ENCODE data around the gene FBXL13.

Gene FBXL13

DNA sequence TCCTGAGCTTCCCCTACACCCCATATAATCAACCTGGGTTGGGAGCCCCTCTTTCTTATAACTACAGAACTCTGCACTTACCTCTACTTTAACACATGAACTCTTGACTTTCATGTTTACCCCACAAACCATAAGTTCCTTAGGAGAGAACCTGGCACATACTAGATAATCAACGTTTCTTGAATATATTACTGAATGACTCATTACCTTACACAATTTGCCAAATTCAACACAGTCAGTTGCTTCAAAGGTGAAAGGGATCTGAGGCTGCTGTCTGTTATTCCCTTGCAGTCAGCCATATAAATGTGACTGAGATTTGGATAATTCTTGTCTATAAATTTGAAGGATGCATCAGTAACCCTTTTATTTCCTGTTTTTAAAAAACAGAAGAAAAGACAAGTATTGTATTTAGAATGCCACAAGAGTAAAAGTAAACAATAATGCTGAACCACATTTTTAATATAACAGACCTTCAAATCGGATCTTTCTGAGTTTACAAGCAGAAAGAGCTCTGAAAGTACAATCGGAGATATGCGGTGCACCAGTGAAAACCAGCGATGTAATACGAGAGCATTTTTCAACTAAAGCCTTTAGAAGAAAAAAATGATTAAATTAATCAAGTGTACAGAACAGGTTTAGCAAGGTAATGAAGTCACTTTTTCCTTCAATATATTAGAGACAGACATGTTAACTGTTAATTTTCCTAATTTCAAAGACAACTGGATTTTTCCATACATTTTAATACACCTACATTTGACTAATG, 191.3 kb downstream of the FBXL13 start:
- Histone ChIP-seq H3K27me3 (ENCODE audit: insufficient read depth, poor library complexity, severe bottlenecking) (no peaks in the 10 kb centered on the region), H3K4me3 (replicated peaks; ENCODE audit: insufficient read depth, low read length) (no peak overlapping the region), H3K27ac (replicated peaks) (no peak overlapping the region)
- TF ChIP-seq POLR2AphosphoS5 (IDR thresholded peaks at IDR 0.05; ENCODE audit: low read depth) (no peak), SPI1 (IDR thresholded peaks at IDR 0.05; ENCODE audit: borderline replicate concordance, low read depth) (no peak), GABPA (IDR thresholded peaks at IDR 0.05; ENCODE audit: low read depth) (no peak)
- TF ChIP-seq, protein P1, sequence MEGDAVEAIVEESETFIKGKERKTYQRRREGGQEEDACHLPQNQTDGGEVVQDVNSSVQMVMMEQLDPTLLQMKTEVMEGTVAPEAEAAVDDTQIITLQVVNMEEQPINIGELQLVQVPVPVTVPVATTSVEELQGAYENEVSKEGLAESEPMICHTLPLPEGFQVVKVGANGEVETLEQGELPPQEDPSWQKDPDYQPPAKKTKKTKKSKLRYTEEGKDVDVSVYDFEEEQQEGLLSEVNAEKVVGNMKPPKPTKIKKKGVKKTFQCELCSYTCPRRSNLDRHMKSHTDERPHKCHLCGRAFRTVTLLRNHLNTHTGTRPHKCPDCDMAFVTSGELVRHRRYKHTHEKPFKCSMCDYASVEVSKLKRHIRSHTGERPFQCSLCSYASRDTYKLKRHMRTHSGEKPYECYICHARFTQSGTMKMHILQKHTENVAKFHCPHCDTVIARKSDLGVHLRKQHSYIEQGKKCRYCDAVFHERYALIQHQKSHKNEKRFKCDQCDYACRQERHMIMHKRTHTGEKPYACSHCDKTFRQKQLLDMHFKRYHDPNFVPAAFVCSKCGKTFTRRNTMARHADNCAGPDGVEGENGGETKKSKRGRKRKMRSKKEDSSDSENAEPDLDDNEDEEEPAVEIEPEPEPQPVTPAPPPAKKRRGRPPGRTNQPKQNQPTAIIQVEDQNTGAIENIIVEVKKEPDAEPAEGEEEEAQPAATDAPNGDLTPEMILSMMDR (IDR thresholded peaks at IDR 0.05; ENCODE audit: insufficient read depth, low read length): no peak
- TF ChIP-seq, protein P2, sequence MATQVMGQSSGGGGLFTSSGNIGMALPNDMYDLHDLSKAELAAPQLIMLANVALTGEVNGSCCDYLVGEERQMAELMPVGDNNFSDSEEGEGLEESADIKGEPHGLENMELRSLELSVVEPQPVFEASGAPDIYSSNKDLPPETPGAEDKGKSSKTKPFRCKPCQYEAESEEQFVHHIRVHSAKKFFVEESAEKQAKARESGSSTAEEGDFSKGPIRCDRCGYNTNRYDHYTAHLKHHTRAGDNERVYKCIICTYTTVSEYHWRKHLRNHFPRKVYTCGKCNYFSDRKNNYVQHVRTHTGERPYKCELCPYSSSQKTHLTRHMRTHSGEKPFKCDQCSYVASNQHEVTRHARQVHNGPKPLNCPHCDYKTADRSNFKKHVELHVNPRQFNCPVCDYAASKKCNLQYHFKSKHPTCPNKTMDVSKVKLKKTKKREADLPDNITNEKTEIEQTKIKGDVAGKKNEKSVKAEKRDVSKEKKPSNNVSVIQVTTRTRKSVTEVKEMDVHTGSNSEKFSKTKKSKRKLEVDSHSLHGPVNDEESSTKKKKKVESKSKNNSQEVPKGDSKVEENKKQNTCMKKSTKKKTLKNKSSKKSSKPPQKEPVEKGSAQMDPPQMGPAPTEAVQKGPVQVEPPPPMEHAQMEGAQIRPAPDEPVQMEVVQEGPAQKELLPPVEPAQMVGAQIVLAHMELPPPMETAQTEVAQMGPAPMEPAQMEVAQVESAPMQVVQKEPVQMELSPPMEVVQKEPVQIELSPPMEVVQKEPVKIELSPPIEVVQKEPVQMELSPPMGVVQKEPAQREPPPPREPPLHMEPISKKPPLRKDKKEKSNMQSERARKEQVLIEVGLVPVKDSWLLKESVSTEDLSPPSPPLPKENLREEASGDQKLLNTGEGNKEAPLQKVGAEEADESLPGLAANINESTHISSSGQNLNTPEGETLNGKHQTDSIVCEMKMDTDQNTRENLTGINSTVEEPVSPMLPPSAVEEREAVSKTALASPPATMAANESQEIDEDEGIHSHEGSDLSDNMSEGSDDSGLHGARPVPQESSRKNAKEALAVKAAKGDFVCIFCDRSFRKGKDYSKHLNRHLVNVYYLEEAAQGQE (IDR thresholded peaks at IDR 0.05; ENCODE audit: insufficient replicate concordance, low read depth): no peak
- peak in 1 of 2 experiments; percentile 67 for DNase-seq (ENCODE audit: low read depth in 1 of 2, low spot score in 1 of 2)

DNA sequence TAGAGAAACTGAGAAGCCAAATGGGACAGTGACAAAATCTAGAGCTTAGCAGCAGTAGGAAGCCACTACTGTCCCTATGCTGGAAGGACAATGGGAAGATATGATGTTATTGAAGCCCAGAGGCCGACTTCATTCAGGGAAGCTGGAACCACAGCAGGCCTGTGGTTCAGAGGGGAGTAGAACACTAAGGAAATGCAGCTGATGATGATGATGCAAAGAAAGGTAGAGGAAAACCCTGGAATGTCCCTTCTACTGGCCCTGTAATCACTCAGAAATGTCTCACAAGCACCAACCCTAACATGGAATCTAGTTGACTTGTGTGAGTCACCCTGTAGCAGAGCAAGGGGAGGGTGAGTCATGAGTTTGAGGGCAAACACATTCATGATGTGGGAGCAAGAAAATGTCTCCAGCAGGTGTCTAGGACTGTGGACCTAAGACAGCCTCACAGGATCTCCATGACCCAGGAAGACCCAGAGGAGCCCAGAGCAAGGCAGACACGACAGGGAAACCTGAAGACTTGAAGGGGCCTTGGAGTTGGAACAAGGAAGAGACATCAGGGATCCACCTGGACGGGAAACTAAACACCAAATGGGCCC, 198.8 kb downstream of the FBXL13 start:
- no peak for TF ChIP-seq POLR2AphosphoS5 (IDR thresholded peaks at IDR 0.05; ENCODE audit: low read depth)
- TF ChIP-seq, protein P1 (IDR thresholded peaks at IDR 0.05; ENCODE audit: insufficient read depth, low read length): no peak
- TF ChIP-seq, protein P2 (IDR thresholded peaks at IDR 0.05; ENCODE audit: insufficient replicate concordance, low read depth): no peak
- no peak for TF ChIP-seq GABPA (IDR thresholded peaks at IDR 0.05; ENCODE audit: low read depth)
- no peak for TF ChIP-seq SPI1 (IDR thresholded peaks at IDR 0.05; ENCODE audit: borderline replicate concordance, low read depth)
- DNase-seq (ENCODE audit: low read depth in 1 of 2, low spot score in 1 of 2): no peak
- Histone ChIP-seq H3K4me3 (replicated peaks; ENCODE audit: insufficient read depth, low read length) (no peak overlapping the region), H3K27me3 (ENCODE audit: insufficient read depth, poor library complexity, severe bottlenecking) (no peaks in the 10 kb centered on the region), H3K27ac (replicated peaks) (no peak overlapping the region)

DNA sequence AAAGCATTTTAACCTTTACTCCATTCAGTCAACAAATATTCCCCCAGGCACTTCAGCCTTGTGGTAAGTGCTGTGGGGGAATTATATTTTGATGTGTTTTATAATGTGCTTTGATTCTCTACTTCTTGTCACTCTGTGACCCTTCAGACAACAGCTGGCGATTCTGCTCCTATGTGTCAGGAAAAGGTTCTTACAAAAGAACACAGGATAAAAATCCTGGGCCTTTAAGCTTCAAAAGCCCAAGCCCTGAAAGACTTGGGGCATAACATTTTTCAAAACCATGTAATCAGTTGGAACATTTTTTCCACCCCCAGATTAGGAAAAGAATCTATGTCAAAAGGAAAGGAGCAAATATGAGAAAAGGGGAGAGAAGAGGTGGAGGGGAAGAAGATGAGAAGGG, 199.6 kb downstream of the FBXL13 start:
- H3K27me3 ChIP-seq (ENCODE audit: insufficient read depth, poor library complexity, severe bottlenecking): no peaks in the 10 kb centered on the region
- no peak overlapping the region for H3K27ac ChIP-seq (replicated peaks)
- TF ChIP-seq, protein P1 (IDR thresholded peaks at IDR 0.05; ENCODE audit: insufficient read depth, low read length): no peak
- TF ChIP-seq, protein P2 (IDR thresholded peaks at IDR 0.05; ENCODE audit: insufficient replicate concordance, low read depth): no peak
- TF ChIP-seq POLR2AphosphoS5 (IDR thresholded peaks at IDR 0.05; ENCODE audit: low read depth) (no peak), GABPA (IDR thresholded peaks at IDR 0.05; ENCODE audit: low read depth) (no peak), SPI1 (IDR thresholded peaks at IDR 0.05; ENCODE audit: borderline replicate concordance, low read depth) (no peak)
- DNase-seq (ENCODE audit: low read depth in 1 of 2, low spot score in 1 of 2): no peak
- H3K4me3 ChIP-seq (replicated peaks; ENCODE audit: insufficient read depth, low read length): no peak overlapping the region
